GM18951 (cell line): Measurements from ENCODE around the gene STOML2.

ENCODE experiments used
- POLR2A ChIP-seq: IDR thresholded peaks from 4 replicates; pipeline ENCODE4 v1.6.1; 2011; ENCODE audit warnings: mild to moderate bottlenecking; ENCODE audit not compliant: insufficient read length, insufficient read depth; ENCODE audit errors: extremely low read depth
- in situ Hi-C: fragments of 300-500 bp; cut with MboI; formaldehyde crosslinking; loops from one replicate; pipeline ENCODE4 v1.12.0; 2022; ENCODE audit warnings: low sequenced_read_pairs, mixed read lengths, inconsistent platforms; ENCODE audit not compliant: unreplicated experiment

STOML2 gene

DNA sequence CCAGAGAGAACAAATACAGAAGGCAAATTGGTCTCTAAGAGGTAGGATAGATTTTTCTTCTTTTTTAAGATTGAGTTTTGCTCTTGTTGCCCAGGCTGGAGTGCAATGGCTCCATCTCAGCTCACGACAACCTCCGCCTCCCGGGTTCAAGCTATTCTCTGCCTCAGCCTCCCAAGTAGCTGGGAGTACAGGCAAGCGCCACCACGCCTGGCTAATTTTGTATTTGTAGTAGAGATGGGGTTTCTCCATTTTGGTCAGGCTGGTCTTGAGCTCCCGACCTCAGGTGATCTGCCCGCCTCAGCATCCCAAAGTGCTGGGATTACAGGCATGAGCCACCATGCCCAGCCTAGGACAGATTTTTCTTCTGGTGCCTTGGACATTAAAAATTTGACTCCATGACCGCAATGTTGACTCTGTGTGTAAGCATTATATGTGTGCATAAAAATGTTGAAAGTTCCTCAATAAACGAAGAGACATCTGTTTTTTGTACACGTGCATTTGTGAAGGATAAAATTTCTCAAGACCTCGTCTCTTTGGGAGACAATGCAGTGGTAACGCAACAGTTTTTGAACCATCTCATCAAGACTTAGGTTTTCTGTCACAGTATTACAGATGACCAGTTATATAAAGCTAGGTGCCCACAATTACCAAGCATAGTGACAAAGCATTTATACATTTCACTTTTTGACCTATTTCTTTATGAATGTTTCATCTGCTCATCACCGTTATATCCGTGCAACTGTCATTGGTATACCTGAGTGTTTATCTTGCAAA, 47.9 kb downstream of the STOML2 start:
- TF ChIP-seq POLR2A, result no peak
- in situ Hi-C loops, result no loop called here

DNA sequence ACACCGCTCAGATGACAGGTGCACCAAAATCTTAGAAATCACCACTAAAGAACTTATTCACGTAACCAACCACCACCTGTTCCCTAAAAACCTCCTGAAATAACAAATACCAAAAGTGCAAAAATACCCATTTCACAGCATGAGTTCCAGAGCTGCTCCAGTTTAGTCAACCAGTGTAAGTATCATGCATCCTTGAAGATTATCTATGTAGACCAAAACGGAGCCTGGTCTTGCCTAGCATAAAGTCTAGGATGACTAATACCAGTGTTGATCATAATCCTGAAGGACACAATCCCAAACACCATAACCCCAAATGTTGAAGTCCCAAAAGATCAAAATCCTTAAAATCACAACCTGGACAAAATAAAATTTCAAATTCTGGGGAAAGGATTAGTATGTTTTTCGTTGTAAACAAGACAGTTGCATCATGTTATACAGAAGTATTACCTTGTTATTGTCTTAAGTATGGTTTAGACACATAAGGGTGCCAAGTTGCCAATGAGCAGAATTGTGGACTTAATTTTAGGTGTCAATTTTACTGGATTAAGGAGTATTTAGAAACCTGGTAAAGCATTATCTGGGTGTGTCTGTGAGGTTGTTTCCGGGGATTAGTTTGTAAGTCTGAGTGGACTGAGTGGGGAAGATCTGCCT, 48.6 kb downstream of the STOML2 start:
- no peak for TF ChIP-seq POLR2A
- in situ Hi-C loops, result no loop called here

DNA sequence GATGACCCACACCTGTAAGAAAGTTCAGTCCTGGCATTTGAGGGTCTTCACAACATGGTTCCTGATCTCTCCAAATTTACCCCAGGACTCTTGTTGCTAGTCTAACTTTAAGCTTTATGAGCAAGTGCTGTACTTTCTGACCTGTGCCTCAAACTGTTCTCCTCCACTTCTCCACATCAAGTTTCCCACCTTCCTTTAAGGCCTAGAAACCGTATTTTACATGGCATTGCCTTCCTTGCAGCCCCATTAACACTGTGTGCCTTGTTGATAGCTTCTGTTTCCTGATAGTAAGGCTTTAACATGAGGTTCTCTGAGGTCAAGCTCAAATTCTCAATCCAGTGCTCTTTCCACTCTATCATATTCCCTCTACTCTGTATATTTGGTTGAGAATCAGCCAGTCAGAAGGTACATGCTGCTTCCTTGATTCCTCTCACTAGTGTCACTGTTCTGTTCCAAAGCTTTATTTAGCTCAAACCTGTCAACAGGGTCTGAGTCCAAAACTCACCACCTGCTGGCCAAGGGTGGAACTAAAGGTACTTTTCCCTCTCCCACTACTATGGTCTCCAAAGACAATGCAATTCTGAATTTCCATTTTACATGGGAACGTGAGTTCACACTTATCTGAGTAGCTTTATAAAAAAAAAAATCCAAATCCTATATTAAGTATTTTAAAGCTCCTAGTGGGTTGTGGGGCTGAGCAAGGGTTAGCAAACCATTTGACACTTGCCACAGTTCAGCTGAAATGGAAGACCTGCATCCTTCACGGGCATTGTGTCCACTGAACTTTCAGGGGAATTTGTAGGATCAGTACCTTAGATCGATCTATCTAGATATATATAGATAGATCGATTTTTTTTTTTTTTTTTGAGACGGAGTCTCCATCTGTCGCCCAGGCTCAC, 51.6 kb downstream of the STOML2 start:
- TF ChIP-seq POLR2A, result no peak
- in situ Hi-C loops, result no loop called here
